GM18507 (cell line): ENCODE results near the gene EZR.
A peak's percentile ranks its signal among the peaks of the same experiment; 100 is the strongest.
"Not testable (repeated sequence)": the region's sequence is repeated elsewhere in the genome, so short reads cannot be mapped to it uniquely, and the experiment has no call there.

Experiments used
- DNase-seq: peaks from one replicate; pipeline ENCODE4 v3.0.0; 2011; ENCODE audit warnings: low read depth; ENCODE audit not compliant: insufficient read length; ENCODE audit errors: extremely low spot score
- FAIRE-seq: peaks from 2 replicates; lab custom pipeline; 2011; peaks lifted over from hg19 to GRCh38; lab: Jason Lieb, UNC

Gene EZR

GRCh38 chr6:158801655-158802294 is 17.4 kb downstream of the EZR start:
- DNase-seq (no peak), FAIRE-seq (no peak)

GRCh38 chr6:158799051-158799792 is 19.9 kb downstream of the EZR start:
- peak; percentile 39 for FAIRE-seq
- no peak for DNase-seq

- DNase-seq (no peak), FAIRE-seq (no peak)
These were observed 20.9 kb downstream of the EZR start for GRCh38 chr6:158798311-158798710.

- FAIRE-seq (no peak), DNase-seq (no peak)
These were observed 21.5 kb downstream of the EZR start for GRCh38 chr6:158797331-158798310.

- DNase-seq = no peak
- no peak for FAIRE-seq
These were observed 22.8 kb downstream of the EZR start for GRCh38 chr6:158796353-158796752.

- DNase-seq (no peak), FAIRE-seq (no peak)
These were observed 23.7 kb downstream of the EZR start for GRCh38 chr6:158795516-158795915.

- FAIRE-seq = peak; percentile 67
- DNase-seq = no peak
These were observed 25.7 kb downstream of the EZR start for GRCh38 chr6:158793432-158793831.

GRCh38 chr6:158792505-158792904 is 26.7 kb downstream of the EZR start:
- not testable (repeated sequence) for DNase-seq, FAIRE-seq

- FAIRE-seq (no peak), DNase-seq (no peak)
These were observed 27.8 kb downstream of the EZR start for GRCh38 chr6:158791274-158791855.

- no peak for DNase-seq
- no peak for FAIRE-seq
These were observed 29.9 kb downstream of the EZR start for GRCh38 chr6:158789115-158789917.

- no peak for DNase-seq
These were observed 31.8 kb downstream of the EZR start for GRCh38 chr6:158787395-158787794.

GRCh38 chr6:158786645-158787304 is 32.4 kb downstream of the EZR start:
- FAIRE-seq (no peak), DNase-seq (no peak)

More at GRCh38 chr6:158787395-158787794, 31.8 kb downstream of the EZR start:
- FAIRE-seq = no peak

GRCh38 chr6:158785036-158785435 is 34.1 kb downstream of the EZR start:
- DNase-seq = no peak
- no peak for FAIRE-seq

GRCh38 chr6:158784505-158784904 is 34.7 kb downstream of the EZR start:
- no peak for FAIRE-seq

GRCh38 chr6:158783851-158784250 is 35.3 kb downstream of the EZR start:
- FAIRE-seq (no peak), DNase-seq (no peak)

More at GRCh38 chr6:158784505-158784904, 34.7 kb downstream of the EZR start:
- DNase-seq = no peak

- DNase-seq (no peak), FAIRE-seq (no peak)
These were observed 36.1 kb downstream of the EZR start for GRCh38 chr6:158783167-158783450.

GRCh38 chr6:158782432-158783166 is 36.6 kb downstream of the EZR start:
- DNase-seq = no peak

More at GRCh38 chr6:158782432-158783166, 36.6 kb downstream of the EZR start:
- no peak for FAIRE-seq
